Immature natural killer cell (primary cell): ENCODE results near the gene FBRSL1. TPM values are rescaled to one million over a fixed set of nuclear protein-coding genes. Genes with fewer than 3 reads are reported as not detected.
A peak's percentile ranks its signal among the peaks of the same experiment; 100 is the strongest.
"Not testable (repeated sequence)": the region's sequence is repeated elsewhere in the genome, so short reads cannot be mapped to it uniquely, and the experiment has no call there.

ENCODE experiments used
- DNase-seq, 3 donors: peaks; one replicate each; pipeline ENCODE4 v3.0.0; 2022; ENCODE audit warnings: mixed read lengths in 1 of 3
- H3K27ac Mint-ChIP-seq, 6 donors: one replicate each; pipeline ENCODE4 v1.8.0; 2020; ENCODE audit warnings: mixed read lengths in 6 of 6, mild to moderate bottlenecking in 5 of 6, inconsistent platforms in 4 of 6, moderate library complexity in 3 of 6
- H3K27me3 Mint-ChIP-seq, 3 donors: one replicate each; pipeline ENCODE4 v1.8.0; 2020 to 2021; ENCODE audit warnings: low read depth in 3 of 3, mild to moderate bottlenecking in 3 of 3, mixed read lengths in 3 of 3, moderate library complexity in 3 of 3, inconsistent platforms in 1 of 3
- H3K36me3 Mint-ChIP-seq, 3 donors: one replicate each; pipeline ENCODE4 v1.8.0; 2020; ENCODE audit warnings: mixed read lengths in 3 of 3, inconsistent platforms in 2 of 3, mild to moderate bottlenecking in 2 of 3
- H3K4me1 Mint-ChIP-seq, 2 donors: one replicate each; pipeline ENCODE4 v1.8.0; 2020; ENCODE audit warnings: inconsistent platforms in 2 of 2, mild to moderate bottlenecking in 2 of 2, mixed read lengths in 2 of 2, moderate library complexity in 1 of 2
- H3K4me3 Mint-ChIP-seq, 5 donors: one replicate each; pipeline ENCODE4 v1.8.0; 2020; ENCODE audit warnings: mild to moderate bottlenecking in 5 of 5, mixed read lengths in 5 of 5, inconsistent platforms in 3 of 5, moderate library complexity in 3 of 5
- H3K9me3 Mint-ChIP-seq, 6 donors: one replicate each; pipeline ENCODE4 v1.8.0; 2020; ENCODE audit warnings: mild to moderate bottlenecking in 6 of 6, mixed read lengths in 6 of 6, inconsistent platforms in 4 of 6, moderate library complexity in 3 of 6
- polyA plus RNA-seq, 3 donors: library from polyadenylated mRNA; unstranded; fragments of 300-500 nt; fragmentation: Illumina TruSeq; gene quantifications; one replicate each; pipeline ENCODE4 v1.2.3, GENCODE V29; 2021

Gene FBRSL1
- polyA plus RNA-seq, 3 donors from 2014 or later, result 0.54 to 0.63 TPM; not detected in 1

GRCh38 chr12:132470397-132470796 lies 19.6 kb upstream of the FBRSL1 start:
- Mint-ChIP-seq H3K4me3 (no peak overlapping the region), H3K27ac (no peak overlapping the region), H3K27me3 (peaks cover 16 to 34% (median 22%) of the 10 kb centered on the region in 3 donors)

DNA sequence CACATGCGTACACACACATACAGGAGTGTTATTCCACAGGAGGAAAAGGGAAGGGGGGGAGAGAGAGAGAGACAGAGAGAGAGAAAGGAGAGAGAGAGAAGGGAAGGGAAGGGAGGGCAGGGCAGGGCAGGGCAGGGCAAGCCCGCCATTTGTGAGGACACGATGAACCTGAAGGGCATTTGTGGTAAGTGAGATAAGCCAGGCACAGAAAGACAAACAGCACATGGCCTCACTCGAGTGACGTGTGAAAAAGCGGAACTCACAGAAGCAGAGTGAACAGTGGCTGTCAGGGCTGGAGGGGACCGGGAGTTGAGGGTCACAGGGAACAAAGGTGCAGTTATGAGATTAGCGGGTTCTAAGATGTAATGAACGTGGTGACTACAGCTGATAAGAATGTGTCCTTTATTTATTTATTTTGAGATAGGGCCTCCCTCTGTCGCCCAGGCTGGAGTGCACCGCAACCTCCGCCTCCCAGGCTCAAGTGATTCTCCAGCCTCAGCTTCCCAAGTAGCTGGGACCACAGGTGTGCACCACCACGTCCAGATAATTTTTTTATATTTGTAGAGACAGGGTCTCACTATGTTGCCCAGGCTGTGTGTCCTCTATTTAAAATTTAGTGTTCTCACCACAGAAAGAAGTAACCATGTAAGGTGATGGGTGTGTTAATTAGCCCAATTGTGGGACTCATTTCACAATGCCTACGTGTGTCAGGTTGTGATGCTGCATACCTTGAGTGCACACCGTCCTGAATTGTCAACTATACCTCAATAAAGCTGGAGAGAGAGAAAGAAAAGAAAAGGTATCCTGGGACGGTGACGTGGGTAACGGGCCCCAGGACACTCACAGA lies 18.7 kb upstream of the FBRSL1 start:
- H3K9me3 Mint-ChIP-seq, result peaks cover 0 to 3% (median under 1%) of the 10 kb centered on the region in 6 donors
- peak overlapping the region; percentile 40 to 67 (median 65) for H3K4me3 Mint-ChIP-seq
- DNase-seq, result no peak
- H3K27me3 Mint-ChIP-seq, result peaks cover 24 to 42% (median 26%) of the 10 kb centered on the region in 3 donors
- H3K4me1 Mint-ChIP-seq, result peaks cover 38 to 43% of the 10 kb centered on the region in 2 donors
- no peaks in the 10 kb centered on the region for H3K36me3 Mint-ChIP-seq
- peak overlapping the region in 4 of 6 donors; percentile 67 to 84 (median 79) for H3K27ac Mint-ChIP-seq

More at GRCh38 chr12:132470397-132470796, 19.6 kb upstream of the FBRSL1 start:
- Mint-ChIP-seq H3K9me3 (peaks cover 0 to 2% (median 0%) of the 10 kb centered on the region in 6 donors), H3K4me1 (peaks cover 31 to 35% of the 10 kb centered on the region in 2 donors), H3K36me3 (no peaks in the 10 kb centered on the region)
- no peak for DNase-seq

DNA sequence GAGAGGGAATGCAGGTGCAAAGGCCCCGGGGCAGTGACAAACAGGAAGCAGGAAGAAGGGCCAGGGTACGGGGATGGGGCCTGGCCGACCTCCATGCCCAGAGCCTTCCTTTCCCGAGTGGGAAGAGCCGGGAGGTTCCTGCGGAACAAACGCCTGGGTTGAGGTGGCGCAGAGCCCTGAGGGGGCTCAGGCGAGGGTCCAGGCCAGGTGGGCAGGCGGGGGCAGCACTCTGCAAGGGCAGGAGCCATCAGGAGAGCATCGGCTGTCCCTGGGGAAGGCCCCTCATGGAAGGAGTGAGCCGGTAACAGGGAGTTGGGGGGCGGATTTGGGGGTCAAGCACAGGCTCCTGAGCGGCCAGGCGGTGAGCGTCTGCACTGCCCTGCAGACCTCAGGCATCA lies 18.1 kb upstream of the FBRSL1 start:
- Mint-ChIP-seq H3K27me3 (peaks cover 30 to 49% (median 31%) of the 10 kb centered on the region in 3 donors), H3K4me1 (peaks cover 43 to 48% of the 10 kb centered on the region in 2 donors), H3K9me3 (peaks cover 0 to 3% (median under 1%) of the 10 kb centered on the region in 6 donors), H3K27ac (peak overlapping the region in 4 of 6 donors; percentile 71 to 84 (median 80)), H3K4me3 (peak overlapping the region in 3 of 5 donors; percentile 4 to 69 (median 38)), H3K36me3 (no peaks in the 10 kb centered on the region)
- DNase-seq, result no peak

DNA sequence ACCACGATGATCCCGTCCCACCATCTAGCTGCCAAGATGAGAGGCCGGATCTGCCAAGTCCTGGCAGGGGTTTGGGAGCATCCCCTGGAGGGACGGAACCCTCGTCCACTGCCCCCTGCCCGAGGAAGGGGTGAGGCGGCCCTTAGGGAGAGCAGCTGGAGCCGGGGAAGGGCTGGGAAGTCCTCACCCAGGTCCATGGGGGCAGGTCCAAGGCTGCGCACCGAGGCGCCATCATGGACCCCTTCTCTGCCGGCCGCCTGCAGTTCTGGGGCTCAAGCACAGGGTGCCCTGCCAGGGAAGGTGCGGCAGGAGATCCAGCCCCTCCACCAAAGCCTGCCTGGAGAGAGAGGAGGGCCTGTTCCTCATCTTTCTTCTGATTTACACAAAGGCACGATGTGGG lies 17.6 kb upstream of the FBRSL1 start:
- Mint-ChIP-seq H3K27me3 (peaks cover 31 to 54% (median 31%) of the 10 kb centered on the region in 3 donors), H3K36me3 (no peaks in the 10 kb centered on the region), H3K27ac (peak overlapping the region in 5 of 6 donors; percentile 40 to 85 (median 84)), H3K4me3 (peak overlapping the region in 3 of 5 donors; percentile 38 to 69 (median 57)), H3K4me1 (peaks cover 46 to 48% of the 10 kb centered on the region in 2 donors), H3K9me3 (peaks cover 0 to 3% (median under 1%) of the 10 kb centered on the region in 6 donors)
- no peak for DNase-seq

DNA sequence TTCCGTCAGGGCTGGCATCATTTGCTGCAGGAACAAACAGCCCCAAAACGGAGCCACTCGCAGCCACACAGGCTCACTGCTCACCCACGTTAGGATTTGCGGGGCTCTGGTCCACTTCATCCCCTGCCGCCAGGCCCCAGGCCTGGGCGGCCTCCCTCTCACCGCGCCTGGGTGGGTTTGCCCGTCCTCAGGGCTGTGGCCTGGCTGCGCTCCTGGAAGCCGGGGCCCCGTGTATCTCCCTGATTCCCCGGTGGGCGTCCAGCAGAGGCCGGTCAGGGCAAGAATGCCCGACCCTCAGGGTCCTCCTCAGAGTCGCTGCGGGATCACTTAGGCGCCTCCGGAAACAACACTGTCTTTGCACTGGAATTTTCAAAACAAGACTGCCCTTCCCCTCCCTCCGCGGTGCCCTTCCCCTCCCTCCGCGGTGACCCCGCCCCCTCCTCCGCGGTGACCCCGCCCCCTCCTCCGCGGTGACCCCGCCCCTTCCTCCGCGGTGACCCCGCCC lies 15.7 kb upstream of the FBRSL1 start:
- Mint-ChIP-seq H3K36me3 (no peaks in the 10 kb centered on the region), H3K4me1 (peaks cover 34 to 38% of the 10 kb centered on the region in 2 donors), H3K4me3 (peak overlapping the region in 1 of 5 donors; percentile 63), H3K27ac (peak overlapping the region in 1 of 6 donors; percentile 40), H3K9me3 (peaks cover 0 to 3% (median under 1%) of the 10 kb centered on the region in 6 donors), H3K27me3 (peaks cover 31 to 56% (median 35%) of the 10 kb centered on the region in 3 donors)
- DNase-seq, result peak in 1 of 3 donors; percentile 41

- H3K9me3 Mint-ChIP-seq, DNase-seq, H3K27ac Mint-ChIP-seq, H3K4me3 Mint-ChIP-seq, H3K36me3 Mint-ChIP-seq: not testable (repeated sequence)
- Mint-ChIP-seq H3K4me1 (peaks cover 29 to 32% of the 10 kb centered on the region in 2 donors), H3K27me3 (peaks cover 30 to 53% (median 31%) of the 10 kb centered on the region in 3 donors)
Observed at GRCh38 chr12:132474799-132475303, 15.1 kb upstream of the FBRSL1 start.

- DNase-seq, result peak in 2 of 3 donors; percentile 38 to 51
- Mint-ChIP-seq H3K27me3 (peaks cover 30 to 55% (median 31%) of the 10 kb centered on the region in 3 donors), H3K4me3 (peak overlapping the region; percentile 51 to 69 (median 64)), H3K27ac (peak overlapping the region in 5 of 6 donors; percentile 76 to 95 (median 82)), H3K4me1 (peaks cover 25 to 29% of the 10 kb centered on the region in 2 donors), H3K36me3 (no peaks in the 10 kb centered on the region), H3K9me3 (peaks cover 0 to 3% (median under 1%) of the 10 kb centered on the region in 6 donors)
Observed at GRCh38 chr12:132475304-132476037, 14.5 kb upstream of the FBRSL1 start.

GRCh38 chr12:132476038-132476414 lies 13.9 kb upstream of the FBRSL1 start:
- H3K9me3 Mint-ChIP-seq, result peaks cover 0 to 3% (median under 1%) of the 10 kb centered on the region in 6 donors
- peaks cover 30 to 53% (median 31%) of the 10 kb centered on the region in 3 donors for H3K27me3 Mint-ChIP-seq
- H3K36me3 Mint-ChIP-seq, result no peaks in the 10 kb centered on the region
- peak overlapping the region; percentile 51 to 69 (median 61) for H3K4me3 Mint-ChIP-seq
- H3K27ac Mint-ChIP-seq, result peak overlapping the region; percentile 74 to 95 (median 78)
- DNase-seq, result no peak
- peaks cover 22 to 26% of the 10 kb centered on the region in 2 donors for H3K4me1 Mint-ChIP-seq

DNA sequence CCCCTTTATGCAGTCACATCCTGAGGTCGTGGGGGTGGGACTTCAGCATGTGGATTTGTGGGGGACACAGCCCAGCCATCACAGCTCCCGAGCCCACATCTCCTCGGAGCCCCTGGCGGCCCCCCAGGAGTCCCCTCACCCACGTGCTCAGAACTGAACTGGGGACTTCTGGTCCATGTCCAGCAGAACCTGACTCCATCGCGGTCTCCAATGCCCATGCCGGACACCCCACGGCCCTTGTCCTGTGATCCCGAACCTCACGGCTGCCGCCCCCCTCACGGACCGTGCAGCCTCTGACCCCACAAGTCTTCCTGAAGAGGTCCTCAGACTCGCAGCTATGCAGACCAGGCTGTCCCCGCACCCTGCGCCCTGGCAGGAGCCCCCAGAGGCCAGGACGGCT lies 13.5 kb upstream of the FBRSL1 start:
- H3K36me3 Mint-ChIP-seq, result no peaks in the 10 kb centered on the region
- peaks cover 27 to 49% (median 30%) of the 10 kb centered on the region in 3 donors for H3K27me3 Mint-ChIP-seq
- peaks cover 21 to 22% of the 10 kb centered on the region in 2 donors for H3K4me1 Mint-ChIP-seq
- H3K4me3 Mint-ChIP-seq, result peak overlapping the region; percentile 26 to 69 (median 54)
- no peak for DNase-seq
- H3K27ac Mint-ChIP-seq, result peak overlapping the region in 3 of 6 donors; percentile 75 to 95 (median 76)
- peaks cover 0 to 3% (median 0%) of the 10 kb centered on the region in 6 donors for H3K9me3 Mint-ChIP-seq

GRCh38 chr12:132477017-132477702 lies 12.8 kb upstream of the FBRSL1 start:
- peak overlapping the region in 3 of 6 donors; percentile 16 to 76 (median 49) for H3K27ac Mint-ChIP-seq
- peaks cover 0 to 3% (median 0%) of the 10 kb centered on the region in 6 donors for H3K9me3 Mint-ChIP-seq
- H3K27me3 Mint-ChIP-seq, result peaks cover 22 to 42% (median 25%) of the 10 kb centered on the region in 3 donors
- peak overlapping the region in 4 of 5 donors; percentile 20 to 38 (median 30) for H3K4me3 Mint-ChIP-seq
- peak; percentile 29 to 51 (median 49) for DNase-seq
- no peaks in the 10 kb centered on the region for H3K36me3 Mint-ChIP-seq
- H3K4me1 Mint-ChIP-seq, result peaks cover 18 to 25% of the 10 kb centered on the region in 2 donors

DNA sequence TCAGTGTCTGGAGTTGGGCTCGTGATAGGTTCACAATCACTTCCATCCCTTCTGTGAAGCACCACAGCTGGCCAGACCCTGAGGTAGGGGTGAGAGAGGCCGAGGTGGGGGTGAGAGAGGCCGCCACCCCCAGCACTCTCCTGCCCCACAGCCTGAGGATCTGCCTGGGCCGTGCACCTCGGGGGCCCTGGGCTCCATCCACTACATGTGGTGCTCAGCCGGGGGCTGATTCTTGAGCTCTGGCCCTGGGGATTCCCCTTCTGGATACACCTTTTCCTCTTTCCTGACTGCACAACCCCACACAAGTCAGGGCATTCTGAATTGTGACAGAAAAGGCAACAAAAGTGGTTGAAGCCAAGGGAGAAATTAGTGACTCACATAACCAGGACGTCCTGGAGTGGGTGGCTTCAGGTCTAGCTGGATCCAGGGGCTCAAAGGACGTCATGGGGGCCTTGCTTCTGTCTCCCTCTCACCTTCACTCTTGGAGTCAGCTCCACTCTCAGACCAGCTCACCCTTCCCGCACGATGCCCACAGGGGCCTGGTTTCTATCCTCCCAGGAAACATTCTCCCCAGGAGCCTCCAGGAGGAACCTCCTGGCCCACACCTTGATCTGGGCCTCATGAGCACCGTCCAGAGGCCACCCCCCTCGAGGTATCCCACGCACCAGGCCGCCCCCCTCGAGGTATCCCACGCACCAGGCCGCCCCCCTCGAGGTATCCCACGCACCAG lies 12.1 kb upstream of the FBRSL1 start:
- Mint-ChIP-seq H3K36me3 (no peaks in the 10 kb centered on the region), H3K27ac (peak overlapping the region in 1 of 6 donors; percentile 49), H3K9me3 (peaks cover 0 to 3% (median 0%) of the 10 kb centered on the region in 6 donors), H3K4me1 (peaks cover 16 to 30% of the 10 kb centered on the region in 2 donors), H3K27me3 (peaks cover 20 to 39% (median 20%) of the 10 kb centered on the region in 3 donors), H3K4me3 (no peak overlapping the region)
- DNase-seq, result no peak

DNA sequence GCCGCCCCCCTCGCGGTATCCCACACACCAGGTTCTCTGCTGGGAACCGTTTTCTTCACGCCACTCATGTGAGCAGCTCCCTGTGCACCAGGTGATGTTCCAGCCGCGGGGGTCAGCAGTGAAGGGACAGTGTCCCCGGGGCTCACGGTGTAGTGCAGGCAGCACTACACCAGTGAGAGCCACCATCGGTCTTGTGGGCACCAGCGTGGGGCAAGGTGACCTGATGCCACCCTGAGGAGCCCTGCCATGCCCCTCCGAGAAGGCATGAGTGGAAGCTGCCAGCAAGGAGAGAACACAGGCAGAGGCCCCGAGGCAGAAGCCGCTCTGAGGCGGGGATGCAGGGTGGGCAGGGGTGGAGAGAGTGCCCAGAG lies 11.5 kb upstream of the FBRSL1 start:
- Mint-ChIP-seq H3K4me1 (peaks cover 16 to 30% of the 10 kb centered on the region in 2 donors), H3K4me3 (no peak overlapping the region), H3K9me3 (peaks cover 0 to 3% (median 0%) of the 10 kb centered on the region in 6 donors), H3K27me3 (peaks cover 20 to 39% (median 20%) of the 10 kb centered on the region in 3 donors), H3K36me3 (no peaks in the 10 kb centered on the region), H3K27ac (peak overlapping the region in 1 of 6 donors; percentile 39)
- DNase-seq, result no peak
